IMR-90 (cell line): ENCODE data around the gene PPM1H.

Experiments
- FOS ChIP-seq: fragments of 150-350 bp; IDR thresholded peaks from 2 replicates; pipeline ENCODE4 v1.6.1; 2016; ENCODE audit warnings: low read depth, low read length
- MXI1 ChIP-seq: IDR thresholded peaks from 2 replicates; pipeline ENCODE4 v1.6.1; 2012; ENCODE audit warnings: low read depth, mild to moderate bottlenecking, low read length, moderate library complexity, borderline replicate concordance
- TF ChIP-seq, protein P1 (sequence below): conservative IDR thresholded peaks from 2 replicates; pipeline ENCODE4 v1.5.1; 2012; ENCODE audit warnings: mild to moderate bottlenecking, low read depth, low read length, improper control_type of control experiment

DNA sequence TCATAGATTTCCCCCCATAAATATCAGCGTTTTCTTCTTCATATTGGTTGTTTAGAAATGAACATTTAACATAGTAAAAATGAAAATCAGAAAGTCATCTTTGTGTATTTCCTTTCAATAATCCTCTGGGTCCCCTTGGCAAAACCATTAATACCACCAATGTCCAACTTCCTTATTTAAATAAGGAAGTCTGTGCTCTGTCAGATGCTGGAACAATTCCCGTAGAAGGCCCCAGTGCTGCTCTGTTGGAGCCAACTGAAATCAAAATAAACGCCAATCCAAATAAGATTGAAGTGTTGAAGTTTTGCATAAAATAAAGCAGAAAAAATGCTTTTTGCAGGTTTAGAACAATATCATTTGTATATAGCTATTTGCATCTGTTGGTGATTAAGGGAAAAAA is 93.1 kb downstream of the PPM1H start:
- TF ChIP-seq MXI1: no peak
- TF ChIP-seq, protein P1, sequence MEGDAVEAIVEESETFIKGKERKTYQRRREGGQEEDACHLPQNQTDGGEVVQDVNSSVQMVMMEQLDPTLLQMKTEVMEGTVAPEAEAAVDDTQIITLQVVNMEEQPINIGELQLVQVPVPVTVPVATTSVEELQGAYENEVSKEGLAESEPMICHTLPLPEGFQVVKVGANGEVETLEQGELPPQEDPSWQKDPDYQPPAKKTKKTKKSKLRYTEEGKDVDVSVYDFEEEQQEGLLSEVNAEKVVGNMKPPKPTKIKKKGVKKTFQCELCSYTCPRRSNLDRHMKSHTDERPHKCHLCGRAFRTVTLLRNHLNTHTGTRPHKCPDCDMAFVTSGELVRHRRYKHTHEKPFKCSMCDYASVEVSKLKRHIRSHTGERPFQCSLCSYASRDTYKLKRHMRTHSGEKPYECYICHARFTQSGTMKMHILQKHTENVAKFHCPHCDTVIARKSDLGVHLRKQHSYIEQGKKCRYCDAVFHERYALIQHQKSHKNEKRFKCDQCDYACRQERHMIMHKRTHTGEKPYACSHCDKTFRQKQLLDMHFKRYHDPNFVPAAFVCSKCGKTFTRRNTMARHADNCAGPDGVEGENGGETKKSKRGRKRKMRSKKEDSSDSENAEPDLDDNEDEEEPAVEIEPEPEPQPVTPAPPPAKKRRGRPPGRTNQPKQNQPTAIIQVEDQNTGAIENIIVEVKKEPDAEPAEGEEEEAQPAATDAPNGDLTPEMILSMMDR: no peak
- no peak for TF ChIP-seq FOS
